ENCODE measurements around the gene NFKB1.
A peak's percentile ranks its signal among the peaks of the same experiment; 100 is the strongest.

Gene NFKB1

GRCh38 chr4:102593147-102593546 lies 92.0 kb downstream of the NFKB1 start:
- TF ChIP-seq CTCF (IDR thresholded peaks at IDR 0.05; ENCODE audit: low read depth, low read length): no peak
- DNase-seq (ENCODE audit: low read depth, low spot score): no peak
- no peak overlapping the region for H3K4me3 ChIP-seq (ENCODE audit: low read depth, low read length)
- in situ Hi-C loops (cut with HindIII; ENCODE audit: low sequenced_read_pairs): no loop called here

GRCh38 chr4:102594000-102594399 lies 92.8 kb downstream of the NFKB1 start:
- in situ Hi-C loops (cut with HindIII; ENCODE audit: low sequenced_read_pairs): no loop called here
- H3K4me3 ChIP-seq (ENCODE audit: low read depth, low read length): no peak overlapping the region
- DNase-seq (ENCODE audit: low read depth, low spot score): no peak
- no peak for TF ChIP-seq CTCF (IDR thresholded peaks at IDR 0.05; ENCODE audit: low read depth, low read length)

GRCh38 chr4:102596532-102596931 lies 95.4 kb downstream of the NFKB1 start:
- H3K4me3 ChIP-seq (ENCODE audit: low read depth, low read length): no peak overlapping the region
- in situ Hi-C loops (cut with HindIII; ENCODE audit: low sequenced_read_pairs): no loop called here
- TF ChIP-seq CTCF (IDR thresholded peaks at IDR 0.05; ENCODE audit: low read depth, low read length): no peak
- DNase-seq (ENCODE audit: low read depth, low spot score): no peak

- peak; percentile 2 for DNase-seq (ENCODE audit: low read depth, low spot score)
- no peak overlapping the region for H3K4me3 ChIP-seq (ENCODE audit: low read depth, low read length)
- in situ Hi-C loops (cut with HindIII; ENCODE audit: low sequenced_read_pairs): no loop called here
Observed at GRCh38 chr4:102598086-102598761, 97.1 kb downstream of the NFKB1 start.

GRCh38 chr4:102598762-102599374 lies 97.7 kb downstream of the NFKB1 start:
- in situ Hi-C loops (cut with HindIII; ENCODE audit: low sequenced_read_pairs): no loop called here
- TF ChIP-seq CTCF (IDR thresholded peaks at IDR 0.05; ENCODE audit: low read depth, low read length): no peak
- H3K4me3 ChIP-seq (ENCODE audit: low read depth, low read length): no peak overlapping the region
- DNase-seq (ENCODE audit: low read depth, low spot score): peak; percentile 22

More at GRCh38 chr4:102598086-102598761, 97.1 kb downstream of the NFKB1 start:
- TF ChIP-seq CTCF (IDR thresholded peaks at IDR 0.05; ENCODE audit: low read depth, low read length): no peak

GRCh38 chr4:102599455-102599854 lies 98.3 kb downstream of the NFKB1 start:
- in situ Hi-C loops (cut with HindIII; ENCODE audit: low sequenced_read_pairs): no loop called here
- H3K4me3 ChIP-seq (ENCODE audit: low read depth, low read length): no peak overlapping the region
- DNase-seq (ENCODE audit: low read depth, low spot score): no peak
- no peak for TF ChIP-seq CTCF (IDR thresholded peaks at IDR 0.05; ENCODE audit: low read depth, low read length)
